Brain pericyte (primary cell): Measurements from ENCODE around the gene TMEM100.

Experiments used
- DNase-seq: peaks from one replicate; pipeline ENCODE4 v3.0.0-alpha.2; 2012; ENCODE audit warnings: low read depth, low spot score

Gene TMEM100

GRCh38 chr17:55743103-55743679, 20.5 kb upstream of the TMEM100 start:
- DNase-seq, result no peak

DNA sequence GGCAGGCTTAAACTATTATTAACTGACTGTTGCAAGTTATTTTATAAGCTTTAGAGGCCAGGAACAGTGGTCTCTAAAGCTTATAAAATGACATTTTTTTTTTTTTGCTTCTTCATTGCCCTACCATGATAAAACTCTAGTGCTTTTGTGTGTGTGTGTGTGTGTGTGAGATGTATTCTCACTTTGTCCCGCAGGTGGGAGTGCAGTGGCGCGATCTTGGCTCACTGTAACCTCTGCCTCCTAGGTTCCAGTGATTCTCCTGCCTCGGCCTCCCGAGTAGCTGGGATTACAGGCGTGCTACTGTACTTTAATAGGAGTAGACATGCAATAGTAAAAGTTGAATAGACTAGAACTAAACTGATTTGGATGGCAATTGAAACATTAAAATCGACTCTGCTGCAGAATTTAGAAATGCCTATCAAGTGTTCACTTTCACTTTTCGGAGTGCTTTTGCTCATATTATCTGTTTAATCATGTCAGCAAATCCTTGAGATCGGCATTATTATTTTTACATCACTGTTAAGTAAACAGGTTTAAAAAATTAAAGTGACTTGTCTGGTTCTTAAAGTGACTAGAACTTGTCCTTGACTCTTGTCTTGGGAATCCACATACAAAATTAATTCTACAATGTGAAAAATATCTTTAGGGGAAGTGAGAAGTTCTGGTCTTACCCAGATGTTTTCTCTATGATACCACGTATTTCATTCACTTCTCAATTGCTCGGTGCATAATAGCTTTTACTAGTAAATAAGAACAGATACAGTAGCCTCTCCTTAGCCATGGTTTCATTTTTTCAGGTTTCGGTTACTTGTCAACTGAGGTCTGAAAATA, 19.8 kb upstream of the TMEM100 start:
- DNase-seq, result no peak

- DNase-seq, result no peak
Observed at GRCh38 chr17:55741356-55741700, 18.7 kb upstream of the TMEM100 start.

DNA sequence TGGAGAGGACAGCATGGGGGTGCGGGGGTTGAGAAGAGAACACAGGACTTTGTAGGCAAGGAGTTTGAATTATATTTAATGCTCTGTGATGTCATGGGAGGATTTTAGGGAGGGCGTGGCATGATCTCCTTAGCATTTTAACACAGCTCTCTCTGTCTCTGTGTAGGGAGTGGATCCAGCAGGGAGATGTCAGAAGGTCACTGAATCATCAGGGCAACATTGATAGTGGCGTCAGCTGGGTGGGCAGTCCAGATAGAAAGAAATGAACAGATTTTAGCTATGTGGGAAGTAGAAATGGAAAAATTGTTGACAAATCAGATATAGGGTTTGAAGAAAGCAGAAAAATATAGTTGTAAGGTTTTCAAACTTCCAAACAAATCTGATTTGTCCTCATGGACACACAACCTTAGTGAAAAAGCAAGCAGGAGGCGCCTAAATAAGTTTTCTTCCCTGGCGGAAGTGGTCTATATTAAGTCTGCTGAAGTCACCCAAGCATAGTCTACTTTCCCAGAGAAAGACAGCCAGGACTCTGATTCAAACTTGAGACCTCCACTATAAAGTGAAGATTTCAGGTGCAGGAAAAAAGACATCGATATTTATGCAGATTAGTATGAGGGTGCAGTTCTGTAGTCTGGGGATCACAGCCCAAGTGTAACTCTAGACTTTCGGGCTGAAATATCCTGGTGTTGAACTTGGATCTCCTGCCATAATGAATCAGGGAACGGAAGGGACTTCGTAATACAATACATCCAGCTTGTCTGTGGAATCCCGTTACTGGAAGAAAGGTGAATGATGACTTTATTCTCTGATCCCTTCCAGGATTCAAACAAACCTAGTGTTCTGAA, 18.1 kb upstream of the TMEM100 start:
- DNase-seq, result no peak

- DNase-seq, result no peak
Observed at GRCh38 chr17:55737976-55738501, 15.4 kb upstream of the TMEM100 start.

DNA sequence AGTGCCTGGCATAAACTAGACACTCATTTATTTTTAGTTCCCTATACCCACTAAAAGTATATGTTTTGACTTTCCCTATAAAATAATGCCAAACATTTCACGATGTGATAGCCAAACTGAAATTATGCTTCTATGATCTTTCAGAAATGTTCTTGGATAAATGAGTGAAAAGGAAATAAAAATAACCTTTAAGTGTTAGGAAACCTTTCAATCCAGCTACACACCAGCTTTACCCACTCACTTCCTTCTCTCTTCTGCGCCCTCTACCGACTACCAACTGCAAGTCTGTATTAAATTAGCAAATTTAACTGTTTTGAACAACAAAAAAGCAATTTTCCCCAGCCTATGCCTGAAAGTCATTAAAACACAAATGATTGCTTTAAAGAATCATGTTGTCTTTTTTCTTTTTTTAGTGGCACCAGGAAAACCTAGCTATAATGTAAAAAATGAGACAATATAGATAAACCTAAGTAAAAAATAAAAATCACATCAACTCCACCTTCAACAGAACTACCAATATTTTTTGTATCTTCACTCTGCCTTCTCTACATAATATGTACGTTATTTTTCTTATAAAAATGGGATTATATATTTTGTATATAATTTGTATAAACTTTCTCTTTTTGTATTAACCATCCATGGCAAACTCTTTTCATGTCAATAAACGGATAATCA, 13.2 kb upstream of the TMEM100 start:
- DNase-seq, result no peak

DNA sequence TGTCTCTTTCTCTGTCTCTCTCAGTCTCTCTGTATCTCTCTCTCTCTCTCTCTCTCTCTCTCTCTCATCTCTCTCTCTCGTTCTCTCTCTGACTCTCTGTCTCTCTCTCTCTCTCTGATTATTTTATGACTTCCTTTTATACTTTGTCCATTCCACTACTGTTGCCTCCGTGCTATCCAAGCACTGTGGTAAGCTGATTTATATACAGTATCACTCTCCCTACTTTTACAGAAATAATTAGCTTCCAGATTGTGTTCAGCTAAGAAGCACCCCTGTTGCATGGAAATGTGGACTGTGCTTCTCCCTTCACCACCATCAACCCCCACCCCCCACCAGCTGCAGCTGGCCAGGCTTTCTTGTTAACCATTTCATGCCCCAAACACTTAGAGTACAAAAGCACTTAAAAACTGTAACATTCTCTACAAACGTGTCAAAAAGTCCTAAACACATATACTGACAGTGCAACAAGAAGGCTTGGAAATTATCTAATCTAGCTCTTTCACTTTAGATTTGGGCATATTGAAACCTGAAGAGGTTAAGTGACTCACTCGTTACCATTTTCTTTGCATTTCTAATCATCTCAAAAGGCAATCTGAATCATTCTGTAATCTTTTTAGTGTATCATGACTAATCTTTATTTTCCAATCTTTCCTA, 11.6 kb upstream of the TMEM100 start:
- DNase-seq, result no peak

DNA sequence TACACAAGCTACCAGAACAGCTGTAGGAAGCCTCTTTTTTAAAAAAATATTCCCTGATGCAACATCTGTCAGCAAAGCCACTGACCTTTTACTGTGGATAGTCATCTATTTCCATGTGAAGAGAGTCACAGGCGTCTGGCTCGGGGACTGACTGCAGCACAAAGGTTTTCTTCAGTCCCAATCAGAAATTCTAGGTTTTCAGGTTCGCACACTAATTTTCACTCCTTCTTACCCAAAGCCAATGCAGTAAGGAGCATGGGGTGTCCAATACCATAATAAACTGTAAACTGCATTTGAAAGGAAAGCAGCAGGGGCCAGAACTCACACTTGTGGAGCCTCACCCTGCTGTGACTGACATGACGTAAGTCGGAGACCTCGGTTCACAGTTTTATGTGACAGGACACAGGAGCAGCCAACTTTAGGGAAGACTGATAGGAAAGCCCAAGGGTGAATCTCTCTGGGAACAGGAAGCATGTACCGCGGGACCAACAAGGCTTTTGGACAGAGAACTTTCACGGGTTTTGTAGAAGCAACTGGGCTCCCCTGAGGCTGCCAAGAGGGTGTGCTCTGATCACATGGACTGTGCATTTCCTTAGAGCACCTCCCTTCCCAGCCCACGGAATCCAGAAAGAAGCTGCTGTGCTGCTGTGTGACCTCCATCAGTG, 9.1 kb upstream of the TMEM100 start:
- DNase-seq, result peak; percentile 64

DNA sequence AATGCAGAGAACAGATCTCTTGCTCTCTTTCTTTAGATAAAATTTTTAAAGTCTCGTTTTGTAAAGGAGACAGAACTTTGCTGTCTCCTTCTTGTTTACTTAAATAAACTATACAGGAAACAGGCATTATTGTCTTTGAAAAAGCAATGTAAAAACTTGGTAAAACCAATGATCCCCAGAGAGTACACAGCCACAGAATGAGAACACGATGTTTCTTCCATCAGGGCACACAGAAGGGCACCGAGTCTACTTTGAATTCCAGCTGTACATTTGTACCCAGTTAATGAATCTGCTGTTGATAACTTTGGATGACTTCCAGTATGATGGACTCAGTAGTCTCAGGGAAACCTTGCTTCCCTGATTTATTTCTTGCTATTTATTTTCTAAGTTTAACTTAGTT, 8.1 kb upstream of the TMEM100 start:
- no peak for DNase-seq

DNA sequence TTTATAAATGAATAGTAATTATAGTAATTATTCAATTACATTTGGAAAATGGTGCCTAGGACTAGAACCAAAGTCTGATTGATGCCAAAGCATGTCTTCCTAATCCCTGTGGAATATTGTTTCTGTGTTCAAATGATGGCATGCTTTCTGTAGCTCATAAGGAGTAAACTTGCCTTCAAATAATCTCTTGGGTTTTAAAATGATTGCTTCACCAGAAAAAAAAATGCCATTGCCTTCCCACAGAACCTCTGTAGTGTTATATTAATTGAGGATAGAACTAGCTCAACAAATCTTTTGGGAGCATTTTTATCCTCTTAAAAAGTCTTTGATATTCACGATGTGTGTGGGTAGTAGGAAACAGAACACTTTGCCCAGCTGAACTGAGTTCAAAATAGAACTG, 7.7 kb upstream of the TMEM100 start:
- DNase-seq, result no peak

DNA sequence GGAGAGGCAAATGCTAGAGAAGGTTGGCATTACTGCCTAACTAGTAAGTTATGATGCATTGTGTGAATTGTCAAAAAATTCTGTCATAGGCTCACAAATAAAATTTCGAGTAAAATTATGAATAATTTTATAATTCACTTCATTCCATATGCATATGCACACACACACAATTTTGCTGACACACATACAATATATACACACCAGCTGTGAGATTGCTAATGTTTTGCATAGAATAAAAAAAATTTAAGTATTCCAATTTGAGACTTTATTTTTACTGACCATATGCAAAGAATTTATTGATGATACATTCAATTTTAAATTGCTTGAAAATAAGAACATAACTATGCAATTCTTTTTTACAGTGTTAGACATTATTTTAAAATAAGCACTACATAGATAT, 6.8 kb upstream of the TMEM100 start:
- no peak for DNase-seq

- no peak for DNase-seq
Observed at GRCh38 chr17:55728833-55729232, 6.2 kb upstream of the TMEM100 start.

DNA sequence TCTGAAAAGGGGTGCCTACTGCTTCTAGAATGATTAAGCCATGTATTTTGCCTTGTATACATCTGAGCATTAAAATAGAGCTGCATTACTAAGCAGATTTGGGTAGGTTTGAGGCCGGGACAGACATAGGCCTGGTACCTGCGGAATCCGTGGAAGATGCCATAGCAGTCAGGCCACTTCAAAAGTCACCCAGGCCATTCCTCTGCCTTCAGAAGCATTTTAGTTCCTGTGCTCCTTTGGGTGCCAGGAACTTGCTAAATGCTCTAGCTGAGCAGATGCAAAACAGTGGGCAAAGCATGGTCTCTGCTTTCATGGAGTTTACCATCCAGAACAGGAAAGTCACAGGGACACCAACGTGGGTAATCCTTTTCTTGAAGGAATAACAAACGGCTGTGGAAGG, 5.7 kb upstream of the TMEM100 start:
- no peak for DNase-seq

DNA sequence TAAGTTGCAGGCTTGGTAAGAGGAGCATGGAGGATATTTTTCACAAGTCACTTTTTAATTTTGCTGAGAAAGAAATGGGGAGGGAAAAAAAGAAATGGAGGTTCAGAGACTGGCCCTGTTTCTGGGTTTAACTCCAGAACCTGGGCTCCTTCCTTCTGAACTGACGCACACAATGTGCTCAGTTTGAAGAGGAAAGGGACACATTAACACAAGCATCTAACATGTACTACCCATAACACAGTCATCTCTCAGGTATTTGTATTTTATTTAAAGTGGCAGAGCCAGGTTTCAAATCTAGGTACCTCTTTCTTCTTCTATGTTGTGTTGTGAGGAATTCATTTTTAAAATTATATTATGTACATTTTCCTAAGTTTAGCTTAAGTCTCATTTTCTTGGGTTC, 5.3 kb upstream of the TMEM100 start:
- no peak for DNase-seq

- no peak for DNase-seq
Observed at GRCh38 chr17:55727275-55727674, 4.6 kb upstream of the TMEM100 start.

- peak; percentile 86 for DNase-seq
Observed at GRCh38 chr17:55726440-55726839, 3.8 kb upstream of the TMEM100 start.

DNA sequence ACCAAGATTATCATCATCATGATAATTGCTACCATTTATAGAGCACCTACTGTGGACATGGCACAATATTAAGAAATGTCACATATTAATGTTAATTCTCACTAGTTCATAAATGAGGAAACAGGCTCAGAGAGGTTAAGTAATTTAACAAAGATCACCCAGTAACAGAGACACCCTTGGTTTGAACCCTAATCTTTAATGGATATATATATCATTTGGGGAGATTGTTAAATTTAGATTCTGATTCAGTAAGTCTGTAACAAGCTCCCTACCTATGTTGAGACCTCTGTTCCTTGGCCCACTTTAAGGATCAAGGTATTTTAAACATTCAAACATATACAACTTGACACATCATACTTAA, 804 bp upstream of the TMEM100 start:
- no peak for DNase-seq

GRCh38 chr17:55722016-55722736, 488 bp downstream of the TMEM100 start:
- no peak for DNase-seq

DNA sequence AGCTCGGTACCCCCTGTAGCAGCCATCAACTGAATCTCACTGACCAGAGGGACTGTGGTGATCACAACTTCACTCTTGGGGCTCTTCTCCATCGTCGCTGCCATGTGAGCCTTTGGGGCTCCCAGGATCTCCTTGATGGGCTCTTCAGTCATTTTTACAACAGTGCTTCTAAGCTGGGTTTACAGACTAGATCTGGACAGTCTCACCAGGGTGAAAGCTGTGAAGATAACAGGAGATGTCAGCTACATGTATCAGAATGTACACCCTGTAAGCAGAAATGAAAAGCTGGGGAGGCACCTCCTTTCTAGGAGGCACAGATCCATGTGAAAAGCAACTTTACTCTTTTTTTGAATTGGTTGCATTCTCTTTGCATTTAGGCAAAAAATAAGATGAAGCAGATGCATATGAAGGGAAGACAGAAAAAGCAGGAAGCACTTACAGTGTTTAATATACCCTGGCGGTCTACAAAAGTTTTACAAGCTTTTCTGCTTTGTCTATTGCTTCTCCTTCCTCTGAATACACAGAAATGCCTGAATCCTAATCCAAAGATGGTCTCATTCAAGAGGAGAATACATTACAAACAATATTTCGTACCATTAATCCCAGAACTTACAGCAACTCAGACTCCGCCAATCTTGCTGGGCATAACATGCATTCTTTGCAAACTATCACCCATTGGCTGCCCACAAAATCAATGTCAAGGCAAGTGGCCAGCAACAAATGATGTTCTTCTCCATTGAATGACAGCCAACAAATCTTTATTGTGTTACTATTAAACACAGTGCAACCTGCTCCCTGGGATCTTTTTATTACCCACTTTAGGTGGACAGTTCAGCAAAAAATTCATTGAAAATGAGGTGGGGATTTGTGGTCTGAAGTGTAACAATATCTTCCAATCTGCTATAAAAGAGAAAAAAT, 1.5 kb downstream of the TMEM100 start:
- DNase-seq, result no peak
